ENCODE measurements around the gene JPH3.

DNA sequence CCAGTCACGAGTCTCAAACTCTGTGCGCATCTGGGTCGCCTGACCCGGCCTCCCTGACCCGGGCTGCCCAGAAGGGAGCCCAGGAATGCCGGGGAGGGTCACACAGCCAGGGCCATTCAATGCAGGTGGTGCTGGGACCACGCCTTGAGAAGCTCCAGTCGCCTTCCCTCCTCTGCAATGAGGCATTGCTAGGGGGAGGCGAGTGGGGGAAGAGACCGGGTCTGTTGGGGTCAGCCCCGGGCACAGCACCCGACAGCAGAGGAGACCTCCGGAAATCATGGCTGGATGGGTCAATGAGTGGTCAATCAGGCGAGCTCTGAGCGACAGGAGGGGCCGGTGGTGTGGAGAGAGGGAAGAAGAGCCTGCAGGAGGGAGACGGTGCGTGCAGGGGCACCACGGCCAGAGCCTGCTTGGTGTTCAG lies 13.3 kb downstream of the JPH3 start:
- TF ChIP-seq ZNF274 (IDR thresholded peaks at IDR 0.05; ENCODE audit: low read depth, low read length) (no peak), YY1 (IDR thresholded peaks at IDR 0.05; ENCODE audit: insufficient read depth, insufficient read length) (no peak)
